HG02623 (cell line): ENCODE results near the gene YBX2.
"Not testable (repeated sequence)": the region's sequence is repeated elsewhere in the genome, so short reads cannot be mapped to it uniquely, and the experiment has no call there.

Experiments used
- ATAC-seq: cut with Tn5 transposase; IDR thresholded peaks from one replicate; pipeline ENCODE4 v1.9.1; 2021; ENCODE audit warnings: moderate library complexity; ENCODE audit not compliant: unreplicated experiment

Gene YBX2

GRCh38 chr17:7294614-7295153, at the start of gene YBX2:
TSS of gene YBX2 (minus strand) at chr17:7294639. CDS start at chr17:7294500, 139 bp downstream.
- ATAC-seq: no peak

DNA sequence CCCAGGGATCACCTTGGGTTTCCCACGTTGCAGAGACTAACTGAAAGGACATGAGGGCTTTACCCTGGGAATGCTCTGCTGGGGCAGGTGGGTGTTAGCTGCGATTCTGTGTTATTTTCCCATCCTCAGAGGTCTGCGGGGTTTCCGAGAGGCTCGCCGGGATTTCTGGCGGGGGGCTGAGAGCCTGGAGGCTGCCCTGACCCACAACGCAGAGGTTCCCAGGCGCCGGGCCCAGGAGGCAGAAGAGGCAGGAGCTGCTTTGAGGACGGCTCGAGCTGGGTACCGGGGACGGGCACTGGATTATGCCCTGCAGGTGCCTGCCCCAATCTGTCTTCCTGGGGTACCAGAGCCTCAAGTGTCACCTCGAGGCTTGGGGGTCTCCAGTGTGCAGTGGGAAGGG, 48.8 kb upstream of the YBX2 start:
- ATAC-seq: no peak

DNA sequence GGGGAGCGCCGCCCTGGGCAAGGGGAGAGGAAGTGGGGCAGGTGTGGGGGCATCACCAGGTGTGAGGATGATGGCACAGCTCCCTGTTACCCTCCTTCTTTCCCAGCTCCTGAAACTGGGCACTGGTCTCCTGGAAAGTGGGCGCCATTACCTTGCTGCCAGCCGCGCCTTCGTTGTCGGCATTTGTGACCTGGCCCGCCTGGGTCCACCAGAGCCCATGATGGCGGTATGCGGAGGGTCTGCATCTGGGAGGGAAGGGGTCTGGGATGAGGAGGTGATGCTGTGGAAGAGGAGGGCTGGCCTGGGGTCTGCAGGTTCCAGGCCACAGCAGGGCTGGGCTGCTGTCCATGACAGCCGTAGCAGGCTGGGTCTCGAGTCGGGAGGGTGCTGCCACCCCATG, 47.4 kb upstream of the YBX2 start:
- ATAC-seq: no peak

DNA sequence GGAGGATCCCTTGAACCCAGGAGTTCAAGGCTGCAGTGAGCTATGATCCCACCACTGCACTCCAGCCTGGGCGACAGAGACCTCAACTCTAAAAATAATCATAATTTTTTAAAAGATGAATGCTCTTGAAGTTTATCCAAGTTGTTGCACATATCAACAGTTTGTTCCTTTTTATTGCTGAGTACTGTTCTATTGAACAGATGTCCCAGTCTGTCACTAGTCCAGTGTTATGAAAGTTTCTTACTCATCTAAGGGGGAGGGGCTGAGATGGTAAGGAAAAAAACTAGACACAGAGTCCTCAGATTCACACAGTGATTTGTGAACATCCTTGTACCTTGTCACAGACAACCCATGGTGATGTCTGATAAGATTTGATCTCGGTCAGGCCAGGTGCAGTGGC, 45.7 kb upstream of the YBX2 start:
- ATAC-seq: no peak

GRCh38 chr17:7337600-7337999, 43.2 kb upstream of the YBX2 start:
- ATAC-seq: not testable (repeated sequence)

GRCh38 chr17:7336240-7337175, 42.1 kb upstream of the YBX2 start, which contains the start of gene ACAP1:
TSS of gene ACAP1 (plus strand) at chr17:7336529. CDS start at chr17:7336735, 206 bp downstream.
- ATAC-seq: peak; percentile 64

GRCh38 chr17:7335765-7336164, 41.3 kb upstream of the YBX2 start:
- ATAC-seq: not testable (repeated sequence)

- no peak for ATAC-seq
Measured at GRCh38 chr17:7334938-7335538, 40.6 kb upstream of the YBX2 start.

DNA sequence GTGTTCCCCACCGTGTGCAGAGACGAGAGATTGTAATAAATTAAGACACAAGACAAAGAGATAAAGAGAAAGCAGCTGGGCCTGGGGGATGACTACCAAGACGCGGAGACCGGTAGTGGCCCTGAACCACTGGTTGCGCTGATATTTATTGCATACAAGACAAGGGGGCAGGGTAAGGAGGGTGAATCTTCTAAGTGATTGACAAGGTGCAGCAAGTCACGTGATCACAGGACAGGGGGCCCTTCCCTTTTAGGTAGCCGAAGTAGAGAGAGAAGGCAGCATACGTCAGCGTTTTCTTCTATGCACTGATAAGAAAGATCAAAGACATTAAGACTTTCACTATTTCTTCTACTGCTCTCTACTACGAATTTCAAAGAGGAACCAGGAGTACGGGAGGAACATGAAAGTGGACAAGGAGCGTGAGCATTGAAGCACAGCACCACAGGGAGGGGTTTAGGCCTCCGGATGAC, 38.2 kb upstream of the YBX2 start:
- not testable (repeated sequence) for ATAC-seq

GRCh38 chr17:7332111-7332510, 37.7 kb upstream of the YBX2 start:
- no peak for ATAC-seq

DNA sequence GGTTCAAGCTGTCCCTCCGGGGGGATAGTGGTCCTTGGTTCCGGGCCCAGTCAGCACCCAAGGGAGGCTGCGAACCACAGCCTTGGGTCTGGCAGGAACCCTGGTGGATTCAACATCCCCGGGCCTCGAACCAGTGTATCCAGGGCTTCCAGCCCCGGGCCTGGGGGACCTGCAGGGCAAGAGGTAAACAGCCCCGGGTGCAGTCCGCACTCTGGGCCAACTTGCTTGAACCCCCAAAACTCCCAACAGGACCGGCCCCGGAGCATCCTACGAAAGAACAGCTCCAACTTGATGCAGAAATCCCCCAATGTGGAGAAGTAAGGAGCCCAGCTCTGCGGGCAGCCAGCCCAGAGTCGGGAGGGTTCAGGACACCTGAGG, 36.2 kb upstream of the YBX2 start:
- no peak for ATAC-seq

DNA sequence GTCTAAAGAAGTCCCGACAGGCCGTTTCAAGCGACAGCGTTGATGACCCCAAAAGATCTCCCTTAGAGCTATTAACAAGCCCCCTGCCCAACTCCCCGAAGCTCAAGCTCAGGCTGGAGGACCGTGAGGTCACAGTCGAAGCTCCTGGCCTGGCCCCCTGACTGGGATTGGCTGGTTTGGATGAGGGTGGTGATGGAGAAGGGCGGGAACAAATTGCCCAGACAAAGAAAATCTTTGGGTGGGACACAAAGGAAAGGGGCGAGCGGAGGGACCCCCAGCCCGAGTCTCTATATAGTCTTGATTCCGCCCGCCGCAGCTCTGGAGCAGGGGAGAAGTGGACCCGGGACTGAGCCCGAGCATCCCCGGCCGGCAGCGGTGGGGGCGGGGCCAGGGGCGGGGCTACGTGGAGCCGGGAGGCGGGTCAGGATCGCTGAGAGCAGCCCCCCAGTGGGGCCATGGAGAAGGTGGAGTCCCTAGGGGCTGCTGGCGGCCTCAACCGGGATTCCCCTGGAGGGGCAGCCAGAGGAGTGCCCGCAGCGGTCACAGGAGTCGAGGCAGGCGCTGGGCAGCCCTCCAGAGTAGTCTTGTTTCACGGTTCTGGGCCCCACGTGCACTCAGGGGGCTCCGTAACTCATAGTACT, 35.7 kb upstream of the YBX2 start:
- peak; percentile 30 for ATAC-seq

GRCh38 chr17:7329374-7329996, 35.0 kb upstream of the YBX2 start:
- peak; percentile 57 for ATAC-seq

GRCh38 chr17:7328840-7329373, 34.5 kb upstream of the YBX2 start, which contains the start of gene NEURL4:
TSS of gene NEURL4 (minus strand) at chr17:7329335. CDS start at chr17:7329312, 23 bp downstream.
- ATAC-seq: no peak

DNA sequence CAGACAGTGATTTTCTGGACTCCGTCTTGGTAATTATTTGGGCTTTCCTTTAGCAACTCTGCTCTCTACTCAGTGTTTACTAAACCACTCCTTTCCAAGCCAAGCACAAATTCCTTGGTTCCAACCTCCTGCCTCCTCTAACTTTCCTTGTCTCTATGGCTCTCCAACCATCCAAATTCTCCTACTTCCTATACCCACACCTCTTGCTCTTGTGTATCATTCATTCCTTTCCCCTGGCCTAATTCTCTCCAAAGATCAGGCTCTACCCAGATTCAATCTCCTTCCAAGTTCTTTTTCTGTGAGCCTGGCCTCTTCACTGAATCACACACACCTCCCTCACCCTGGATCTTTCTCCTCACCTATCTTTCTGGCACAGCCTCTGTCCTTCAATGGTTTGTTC, 33.6 kb upstream of the YBX2 start:
- no peak for ATAC-seq

- no peak for ATAC-seq
Measured at GRCh38 chr17:7327501-7327900, 33.1 kb upstream of the YBX2 start.

DNA sequence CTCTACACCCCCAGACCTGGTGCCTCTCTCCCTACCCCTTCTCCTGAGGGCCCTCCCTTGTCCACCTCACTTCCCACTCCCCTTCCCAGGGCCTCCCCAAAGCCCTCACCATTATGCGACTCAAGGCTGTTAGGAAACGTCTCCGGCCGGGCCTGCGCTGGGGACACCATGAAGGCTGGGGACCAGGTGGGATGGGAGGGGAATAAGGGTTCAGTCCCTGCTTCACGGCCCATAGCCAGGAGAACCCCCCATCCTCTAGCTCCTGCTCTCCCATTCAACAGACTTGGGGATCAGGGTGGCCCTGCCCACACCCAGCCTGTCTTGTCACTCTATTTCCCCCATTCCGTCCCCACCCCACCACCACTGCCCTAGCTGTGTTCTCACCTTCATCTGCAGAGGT, 32.6 kb upstream of the YBX2 start:
- ATAC-seq: no peak

GRCh38 chr17:7326186-7326585, 31.7 kb upstream of the YBX2 start:
- ATAC-seq: no peak

- ATAC-seq: no peak
Measured at GRCh38 chr17:7325031-7325528, 30.6 kb upstream of the YBX2 start.

DNA sequence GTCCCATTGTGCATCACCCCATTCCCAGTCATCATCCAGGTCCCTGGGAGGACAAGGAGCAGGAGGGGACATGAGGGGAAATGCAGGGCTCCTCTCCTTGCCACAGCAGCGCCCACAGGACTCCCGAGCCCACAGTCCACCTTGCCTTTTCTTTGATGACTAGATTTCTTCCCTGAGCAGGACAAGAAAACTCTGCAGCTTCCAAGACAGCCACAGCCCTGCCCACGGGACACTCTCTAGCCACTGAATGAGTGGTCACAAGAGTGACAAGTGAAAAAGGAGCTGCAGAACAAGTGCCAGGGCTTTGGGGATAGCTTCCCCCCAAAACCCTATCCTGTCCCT, 30.0 kb upstream of the YBX2 start:
- ATAC-seq: no peak
